Measurements from ENCODE around the gene YAP1. TPM values are rescaled to one million over a fixed set of nuclear protein-coding genes. Genes with fewer than 3 reads are reported as not detected.

YAP1 gene
- total and polyA plus RNA-seq, 4 donors, result 3.7 to 65.6 (median 18.3) TPM

- TF ChIP-seq RXRA (IDR thresholded peaks at IDR 0.05) (no peak), MAX (IDR thresholded peaks at IDR 0.05) (no peak), HNF4G (IDR thresholded peaks at IDR 0.05) (no peak), RAD21 (IDR thresholded peaks at IDR 0.05) (no peak), TAF1 (conservative IDR thresholded peaks at IDR 0.05) (no peak), SP1 (IDR thresholded peaks at IDR 0.05) (no peak), REST (IDR thresholded peaks at IDR 0.05) (no peak), HNF4A (conservative IDR thresholded peaks at IDR 0.05) (no peak), EGR1 (IDR thresholded peaks at IDR 0.05; ENCODE audit: low read depth in 2 of 2) (no peak), GABPA (IDR thresholded peaks at IDR 0.05 in 1 of 2, conservative IDR thresholded peaks at IDR 0.05 in 1 of 2) (no peak)
- Histone ChIP-seq H3K9ac (ENCODE audit: low read depth in 1 of 2, low read length in 2 of 2) (no peak overlapping the region), H3K27me3 (ENCODE audit: control insufficient read depth in 4 of 4, insufficient read depth in 4 of 4, low read length in 3 of 4) (no peaks in the 10 kb centered on the region), H3K4me3 (ENCODE audit: low read depth in 1 of 3, low read length in 3 of 3) (no peak overlapping the region), H3K4me1 (ENCODE audit: control insufficient read depth in 4 of 4, insufficient read depth in 4 of 4, low read length in 3 of 4) (no peaks in the 10 kb centered on the region), H3K9me3 (ENCODE audit: control insufficient read depth in 4 of 4, low read length in 3 of 4) (no peaks in the 10 kb centered on the region), H3K27ac (ENCODE audit: low read depth in 1 of 2, low read length in 2 of 2) (no peak overlapping the region), H3K36me3 (ENCODE audit: control insufficient read depth in 4 of 4, insufficient read depth in 3 of 4, low read depth in 1 of 4, low read length in 3 of 4) (no peaks in the 10 kb centered on the region)
- DNase-seq (ENCODE audit: low spot score), result no peak
- WGBS, result 91% methylated on average over 2 of the region's 2 CpGs
Measured at GRCh38 chr11:102260241-102260640, 150.0 kb downstream of the YAP1 start.

- TF ChIP-seq GABPA (IDR thresholded peaks at IDR 0.05 in 1 of 2, conservative IDR thresholded peaks at IDR 0.05 in 1 of 2) (no peak), FOXA1 (IDR thresholded peaks at IDR 0.05) (no peak), ZBTB33 (IDR thresholded peaks at IDR 0.05) (no peak), HNF4G (IDR thresholded peaks at IDR 0.05) (no peak), TAF1 (conservative IDR thresholded peaks at IDR 0.05) (no peak), HNF4A (conservative IDR thresholded peaks at IDR 0.05) (no peak), REST (IDR thresholded peaks at IDR 0.05) (no peak), FOXA2 (IDR thresholded peaks at IDR 0.05) (no peak), ATF3 (IDR thresholded peaks at IDR 0.05) (no peak), MAX (IDR thresholded peaks at IDR 0.05) (no peak), EGR1 (IDR thresholded peaks at IDR 0.05; ENCODE audit: low read depth in 2 of 2) (no peak), RAD21 (IDR thresholded peaks at IDR 0.05) (no peak), NR2F2 (IDR thresholded peaks at IDR 0.05) (no peak), JUND (IDR thresholded peaks at IDR 0.05) (no peak), SP1 (IDR thresholded peaks at IDR 0.05) (no peak), CTCF (IDR thresholded peaks at IDR 0.05; ENCODE audit: low read depth, low read length, missing input control) (no peak), YY1 (IDR thresholded peaks at IDR 0.05) (no peak)
- Histone ChIP-seq H3K27me3 (ENCODE audit: control insufficient read depth in 4 of 4, insufficient read depth in 4 of 4, low read length in 3 of 4) (no peaks in the 10 kb centered on the region), H3K9me3 (ENCODE audit: control insufficient read depth in 4 of 4, low read length in 3 of 4) (no peaks in the 10 kb centered on the region), H3K36me3 (ENCODE audit: control insufficient read depth in 4 of 4, insufficient read depth in 3 of 4, low read depth in 1 of 4, low read length in 3 of 4) (no peaks in the 10 kb centered on the region), H3K27ac (ENCODE audit: low read depth in 1 of 2, low read length in 2 of 2) (no peak overlapping the region), H3K4me3 (ENCODE audit: low read depth in 1 of 3, low read length in 3 of 3) (no peak overlapping the region), H3K4me1 (ENCODE audit: control insufficient read depth in 4 of 4, insufficient read depth in 4 of 4, low read length in 3 of 4) (peaks cover 0 to 6% (median under 1%) of the 10 kb centered on the region in 4 donors), H3K9ac (ENCODE audit: low read depth in 1 of 2, low read length in 2 of 2) (no peak overlapping the region)
- 97% methylated on average over 3 of the region's 3 CpGs for WGBS
- no peak for DNase-seq (ENCODE audit: low spot score)
Measured at GRCh38 chr11:102263379-102264003, 153.2 kb downstream of the YAP1 start.

Data from liver (tissue), 9 donors.